Testis (tissue), 3 donors: Measurements from ENCODE around the gene MGLL. TPM values are rescaled to one million over a fixed set of nuclear protein-coding genes. Genes with fewer than 3 reads are reported as not detected.

ENCODE experiments used
- DNase-seq: peaks from one replicate; pipeline ENCODE4 v3.0.0-alpha.2; 2019
- H3K27ac ChIP-seq, 2 donors: fragments of 200-600 bp; sonication (generic); one replicate each; pipeline ENCODE4 v1.5.1; 2019
- H3K27me3 ChIP-seq: fragments of 200-600 bp; sonication (generic); one replicate; pipeline ENCODE4 v1.5.1; 2019
- H3K36me3 ChIP-seq: fragments of 200-600 bp; sonication (generic); one replicate; pipeline ENCODE4 v1.5.1; 2017; ENCODE audit warnings: low read depth; ENCODE audit errors: missing control alignments
- H3K4me1 ChIP-seq: fragments of 200-600 bp; sonication (generic); one replicate; pipeline ENCODE4 v1.5.1; 2019
- H3K4me3 ChIP-seq, 2 donors: fragments of 200-600 bp; sonication (generic); one replicate each; pipeline ENCODE4 v1.5.1; 2017 to 2019
- H3K9me3 ChIP-seq: fragments of 200-600 bp; sonication (generic); one replicate; pipeline ENCODE4 v1.5.1; 2017
- CTCF ChIP-seq, 3 experiments: fragments of 450-650 bp in 2 of 3; fragments of 200-600 bp in 1 of 3; sonication (generic) in 1 of 3; IDR thresholded peaks; one replicate each; pipeline ENCODE4 v1.5.1; 2016 to 2019; ENCODE audit warnings: antibody characterized with exemption in 3 of 3, mild to moderate bottlenecking in 2 of 3, moderate library complexity in 1 of 3
- POLR2A ChIP-seq: fragments of 450-650 bp; IDR thresholded peaks from one replicate; pipeline ENCODE4 v1.6.1; 2017; ENCODE audit warnings: antibody characterized with exemption, mild to moderate bottlenecking, moderate library complexity
- WGBS, 2 donors: methylation state at CpG; one replicate each; pipeline ENCODE4 v1.1.5; 2018; 5-methylcytosine and 5-hydroxymethylcytosine counted together
- intact Hi-C: fragments of 100-400 bp; cut with DNase I; formaldehyde crosslinking; loops from one replicate; pipeline ENCODE4 v1.15.1; 2023; ENCODE audit warnings: low total_unique reads
- polyA plus RNA-seq: library from polyadenylated mRNA; stranded (reverse); fragments of 350-450 nt; fragmentation: Illumina TruSeq; extraction: RNeasy Lipid Tissue Mini Kit (QIAGEN cat#74804); gene quantifications from one replicate; pipeline ENCODE4 v1.2.3, GENCODE V29; 2014; ENCODE audit warnings: low read depth, low replicate concordance; ENCODE audit not compliant: insufficient read depth
- total RNA-seq, 2 donors: library from RNA; depleted of rRNA; stranded (reverse); fragments of >200 nt; gene quantifications; one replicate each; pipeline ENCODE4 v1.2.3, GENCODE V29; 2016

MGLL gene
- total and polyA plus RNA-seq, 3 donors from 2014 or later: 18.3 to 26.0 (median 19.2) TPM

GRCh38 chr3:127640042-127640355, 182.3 kb downstream of the MGLL start:
- 93 to 100% methylated on average over 3 of the region's 3 CpGs for WGBS, 2 donors
- Histone ChIP-seq H3K4me3 (no peak overlapping the region), H3K36me3 (no peaks in the 10 kb centered on the region), H3K27ac (no peak overlapping the region), H3K9me3 (no peaks in the 10 kb centered on the region), H3K4me1 (no peaks in the 10 kb centered on the region), H3K27me3 (no peaks in the 10 kb centered on the region)
- DNase-seq: no peak
- no peak for TF ChIP-seq POLR2A
- no peak for TF ChIP-seq CTCF (IDR thresholded peaks at IDR 0.05)
- intact Hi-C loops: no loop called here

GRCh38 chr3:127639173-127640041, 182.9 kb downstream of the MGLL start:
- no peak overlapping the region for H3K4me3 ChIP-seq
- intact Hi-C loops: no loop called here
- no peaks in the 10 kb centered on the region for H3K4me1 ChIP-seq
- no peak overlapping the region for H3K27ac ChIP-seq
- H3K27me3 ChIP-seq: no peaks in the 10 kb centered on the region
- no peak for DNase-seq
- H3K9me3 ChIP-seq: no peaks in the 10 kb centered on the region
- no peaks in the 10 kb centered on the region for H3K36me3 ChIP-seq
- no peak for TF ChIP-seq POLR2A
- no peak for TF ChIP-seq CTCF (IDR thresholded peaks at IDR 0.05)
- 83 to 90% methylated on average over 5 of the region's 5 CpGs for WGBS, 2 donors

Other genes with a start within 250 kb of the MGLL start
- 10 to 100 TPM; 55.7 to 59.3 TPM for gene TPRA1, start 231.8 kb downstream of the MGLL start, total RNA-seq
- 32.6 TPM for gene TPRA1, start 231.8 kb downstream of the MGLL start, polyA plus RNA-seq
- gene MCM2, start 224.1 kb downstream of the MGLL start, total RNA-seq: 10 to 100 TPM; 40.8 to 49.3 TPM
- gene MCM2, start 224.1 kb downstream of the MGLL start, polyA plus RNA-seq: 32.5 TPM
- 10 to 100 TPM; 71.9 to 88.8 TPM for gene PODXL2, start 193.3 kb downstream of the MGLL start, total RNA-seq
- gene PODXL2, start 193.3 kb downstream of the MGLL start, polyA plus RNA-seq: 51.3 TPM
- gene ABTB1, start 149.6 kb downstream of the MGLL start, total RNA-seq: 10 to 100 TPM; 28.7 to 39.1 TPM
- 16.7 TPM for gene ABTB1, start 149.6 kb downstream of the MGLL start, polyA plus RNA-seq
- 1 to 10 TPM; 1.6 to 4.6 TPM for gene KBTBD12, start 92.7 kb upstream of the MGLL start, total RNA-seq
- gene KBTBD12, start 92.7 kb upstream of the MGLL start, polyA plus RNA-seq: 2.7 TPM
- 100 to 1,000 TPM; 129 to 137 TPM for gene SEC61A1, start 229.9 kb upstream of the MGLL start, total RNA-seq
- 119 TPM for gene SEC61A1, start 229.9 kb upstream of the MGLL start, polyA plus RNA-seq